K562 (cell line): ENCODE data around the gene PSMC4. TPM values are rescaled to one million over a fixed set of nuclear protein-coding genes. Genes with fewer than 3 reads are reported as not detected.
A peak's percentile ranks its signal among the peaks of the same experiment; 100 is the strongest.

Experiments used
- ETS2 ChIP-seq: IDR thresholded peaks from 2 replicates; pipeline ENCODE4 v1.6.1; 2016; ENCODE audit warnings: borderline replicate concordance, missing genetic modification characterization, mild to moderate bottlenecking, moderate library complexity, missing compliant biosample characterization; ENCODE audit not compliant: poor library complexity, severe bottlenecking
- HNRNPK ChIP-seq: fragments of 200-400 bp; formaldehyde crosslinking; IDR thresholded peaks from one replicate; pipeline ENCODE4 v1.6.1; 2018; ENCODE audit warnings: mild to moderate bottlenecking, low read depth, low read length; ENCODE audit not compliant: poor library complexity, severe bottlenecking
- HNRNPL ChIP-seq: fragments of 200-400 bp; formaldehyde crosslinking; IDR thresholded peaks from 2 replicates; pipeline ENCODE4 v1.6.1; 2017; ENCODE audit warnings: low read depth, mild to moderate bottlenecking, low read length
- IRF2 ChIP-seq: sonication (generic); formaldehyde crosslinking; IDR thresholded peaks from 2 replicates; pipeline ENCODE4 v1.8.1; 2022; ENCODE audit warnings: mild to moderate bottlenecking, missing genetic modification reagents
- NCOR1 ChIP-seq: fragments of 450-650 bp; IDR thresholded peaks from 2 replicates; pipeline ENCODE4 v1.6.1; 2016; ENCODE audit warnings: mild to moderate bottlenecking, moderate library complexity
- POLR2A ChIP-seq: fragments of 450-650 bp; conservative IDR thresholded peaks from 2 replicates; pipeline ENCODE4 v1.6.1; 2016
- RBM14 ChIP-seq: fragments of 200-400 bp; formaldehyde crosslinking; IDR thresholded peaks from 2 replicates; pipeline ENCODE4 v1.6.1; 2018; ENCODE audit warnings: low read depth, mild to moderate bottlenecking, low read length, moderate library complexity, borderline replicate concordance; ENCODE audit not compliant: insufficient read depth
- SETDB1 ChIP-seq: IDR thresholded peaks from one replicate; pipeline ENCODE4 v1.6.1; 2012; ENCODE audit warnings: low read length, control low read depth, inconsistent platforms
- SREBF1 ChIP-seq: fragments of 150-350 bp; IDR thresholded peaks from 2 replicates; pipeline ENCODE4 v1.6.1; 2014; ENCODE audit warnings: antibody characterized with exemption, low read depth, low read length, borderline replicate concordance
- TRIM28 ChIP-seq: fragments of 450-650 bp; IDR thresholded peaks from 2 replicates; pipeline ENCODE4 v1.6.1; 2017
- ZNF217 ChIP-seq: sonication (generic); formaldehyde crosslinking; IDR thresholded peaks from 2 replicates; pipeline ENCODE4 v1.8.0; 2022; ENCODE audit warnings: mild to moderate bottlenecking, missing genetic modification reagents
- polyA plus RNA-seq, 8 experiments: library from polyadenylated mRNA; depleted of rRNA in 4 of 8; stranded (reverse) in 5 of 8; unstranded in 3 of 8; fragments of >200 nt; fragmentation: Nextera tagmentation in 2 of 8; fragmentation: Illumina TruSeq in 1 of 8; extraction: Ambion mirVana in 2 of 8; extraction: Trizol in 1 of 8; gene quantifications; 2 replicates each; pipeline versions ENCODE4 v1.2.1 to v1.2.3, GENCODE V29; 2011 to 2014; ENCODE audit warnings: inconsistent platforms in 1 of 8, missing spikeins in 1 of 8
- total RNA-seq, 7 experiments: library from RNA; depleted of rRNA in 6 of 7; stranded (reverse); fragments of >200 nt in 6 of 7; fragmentation: Illumina TruSeq in 2 of 7; extraction: Trizol in 2 of 7; gene quantifications; 2 replicates each; pipeline versions ENCODE4 v1.2.1 to v1.2.3, GENCODE V29; 2011 to 2021; ENCODE audit warnings: low replicate concordance in 1 of 7
- TF ChIP-seq, protein P1 (sequence below): fragments of 450-650 bp; IDR thresholded peaks from 2 replicates; pipeline ENCODE4 v1.6.1; 2014; ENCODE audit warnings: low read depth, mild to moderate bottlenecking, moderate library complexity, borderline replicate concordance
- TF ChIP-seq, protein P2 (sequence below): sonication (generic); formaldehyde crosslinking; IDR thresholded peaks from 2 replicates; pipeline ENCODE4 v1.8.1; 2022; ENCODE audit warnings: missing genetic modification reagents
- TF ChIP-seq, protein P3 (sequence below), 2 experiments: fragments of 450-650 bp in 1 of 2; sonication (generic) in 1 of 2; formaldehyde crosslinking; conservative IDR thresholded peaks; 2 replicates each; pipeline versions ENCODE4 v1.4.0 to v1.8.1; 2020 to 2022; ENCODE audit warnings: mild to moderate bottlenecking in 1 of 2, missing genetic modification reagents in 1 of 2
- TF ChIP-seq, protein P4 (sequence below): fragments of 450-650 bp; formaldehyde crosslinking; IDR thresholded peaks from 2 replicates; pipeline ENCODE4 v1.4.0; 2020; ENCODE audit warnings: mild to moderate bottlenecking, mixed read lengths
- TF ChIP-seq, protein P5 (sequence below): fragments of 250-450 bp; sonication (Bioruptor Pico); IDR thresholded peaks from 2 replicates; pipeline ENCODE4 v1.8.0; 2021; ENCODE audit warnings: moderate library complexity, mild to moderate bottlenecking, inconsistent platforms
- TF ChIP-seq, protein P6 (sequence below): sonication (generic); formaldehyde crosslinking; IDR thresholded peaks from 2 replicates; pipeline ENCODE4 v1.8.0; 2022; ENCODE audit warnings: mild to moderate bottlenecking, missing genetic modification reagents
- TF ChIP-seq, protein P7 (sequence below): fragments of 450-650 bp; IDR thresholded peaks from 2 replicates; pipeline ENCODE4 v1.6.1; 2018; ENCODE audit warnings: mild to moderate bottlenecking, low read depth; ENCODE audit not compliant: partially characterized antibody

Gene PSMC4
- total and polyA plus RNA-seq, 9 of the 15 experiments (the other 6 are each of a cell fraction or from before 2014, with no cell fraction given) = 45.9 to 475 (median 142) TPM

DNA sequence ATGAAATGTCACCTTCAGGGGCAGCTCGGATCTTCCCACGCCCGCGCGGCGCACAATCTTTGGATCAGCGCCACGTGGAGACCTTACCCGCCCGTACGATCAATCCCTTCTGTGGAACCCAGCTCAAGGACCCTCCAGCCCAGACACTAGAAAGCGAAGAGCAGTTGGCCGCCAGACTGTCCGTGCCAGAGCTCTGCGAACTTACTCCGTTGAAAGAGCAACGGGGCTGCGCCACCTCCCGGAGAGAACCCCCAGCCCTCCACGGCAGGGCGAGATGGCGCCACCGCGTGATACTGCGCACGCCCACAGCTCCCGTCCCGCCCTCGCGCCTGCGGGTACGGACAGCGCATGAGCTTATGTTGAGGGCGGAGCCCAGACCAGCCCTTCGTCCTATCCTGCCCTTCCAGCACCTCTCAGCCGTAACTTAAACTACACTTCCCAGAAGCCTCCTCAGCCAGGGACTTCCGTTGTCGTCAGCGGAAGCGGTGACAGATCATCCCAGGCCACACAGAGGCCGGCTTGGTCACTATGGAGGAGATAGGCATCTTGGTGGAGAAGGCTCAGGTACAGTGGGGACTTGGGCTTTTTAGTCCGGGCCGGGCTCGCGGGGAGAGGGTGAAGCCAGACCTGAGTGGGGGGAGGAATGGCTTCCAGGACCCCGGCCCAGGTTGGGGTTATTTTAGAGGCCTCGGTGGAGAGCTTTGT is at the start of gene PSMC4 (continued):
- TF ChIP-seq TRIM28 (peak; percentile 71; the same call in 1 of the 2 replicates), RBM14 (no peak), ZNF217 (CRISPR knock-in tag) (no peak), SREBF1 (peak; percentile 61; the same call in 1 of the 2 replicates), NCOR1 (no peak), SETDB1 (no peak), POLR2A (peak; percentile 94), ETS2 (tag) (no peak), HNRNPK (no peak), HNRNPL (no peak), IRF2 (CRISPR knock-in tag) (no peak)
- TF ChIP-seq, protein P1, sequence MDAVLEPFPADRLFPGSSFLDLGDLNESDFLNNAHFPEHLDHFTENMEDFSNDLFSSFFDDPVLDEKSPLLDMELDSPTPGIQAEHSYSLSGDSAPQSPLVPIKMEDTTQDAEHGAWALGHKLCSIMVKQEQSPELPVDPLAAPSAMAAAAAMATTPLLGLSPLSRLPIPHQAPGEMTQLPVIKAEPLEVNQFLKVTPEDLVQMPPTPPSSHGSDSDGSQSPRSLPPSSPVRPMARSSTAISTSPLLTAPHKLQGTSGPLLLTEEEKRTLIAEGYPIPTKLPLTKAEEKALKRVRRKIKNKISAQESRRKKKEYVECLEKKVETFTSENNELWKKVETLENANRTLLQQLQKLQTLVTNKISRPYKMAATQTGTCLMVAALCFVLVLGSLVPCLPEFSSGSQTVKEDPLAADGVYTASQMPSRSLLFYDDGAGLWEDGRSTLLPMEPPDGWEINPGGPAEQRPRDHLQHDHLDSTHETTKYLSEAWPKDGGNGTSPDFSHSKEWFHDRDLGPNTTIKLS = peak; percentile 91
- TF ChIP-seq, protein P2, sequence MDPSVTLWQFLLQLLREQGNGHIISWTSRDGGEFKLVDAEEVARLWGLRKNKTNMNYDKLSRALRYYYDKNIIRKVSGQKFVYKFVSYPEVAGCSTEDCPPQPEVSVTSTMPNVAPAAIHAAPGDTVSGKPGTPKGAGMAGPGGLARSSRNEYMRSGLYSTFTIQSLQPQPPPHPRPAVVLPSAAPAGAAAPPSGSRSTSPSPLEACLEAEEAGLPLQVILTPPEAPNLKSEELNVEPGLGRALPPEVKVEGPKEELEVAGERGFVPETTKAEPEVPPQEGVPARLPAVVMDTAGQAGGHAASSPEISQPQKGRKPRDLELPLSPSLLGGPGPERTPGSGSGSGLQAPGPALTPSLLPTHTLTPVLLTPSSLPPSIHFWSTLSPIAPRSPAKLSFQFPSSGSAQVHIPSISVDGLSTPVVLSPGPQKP (CRISPR knock-in tag) = no peak
- TF ChIP-seq, protein P3, sequence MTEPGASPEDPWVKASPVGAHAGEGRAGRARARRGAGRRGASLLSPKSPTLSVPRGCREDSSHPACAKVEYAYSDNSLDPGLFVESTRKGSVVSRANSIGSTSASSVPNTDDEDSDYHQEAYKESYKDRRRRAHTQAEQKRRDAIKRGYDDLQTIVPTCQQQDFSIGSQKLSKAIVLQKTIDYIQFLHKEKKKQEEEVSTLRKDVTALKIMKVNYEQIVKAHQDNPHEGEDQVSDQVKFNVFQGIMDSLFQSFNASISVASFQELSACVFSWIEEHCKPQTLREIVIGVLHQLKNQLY (CRISPR knock-in tag; conservative IDR thresholded peaks at IDR 0.05) = peak in 1 of 2 experiments; percentile 58; a peak in 1 of 4 replicates
- TF ChIP-seq, protein P4, sequence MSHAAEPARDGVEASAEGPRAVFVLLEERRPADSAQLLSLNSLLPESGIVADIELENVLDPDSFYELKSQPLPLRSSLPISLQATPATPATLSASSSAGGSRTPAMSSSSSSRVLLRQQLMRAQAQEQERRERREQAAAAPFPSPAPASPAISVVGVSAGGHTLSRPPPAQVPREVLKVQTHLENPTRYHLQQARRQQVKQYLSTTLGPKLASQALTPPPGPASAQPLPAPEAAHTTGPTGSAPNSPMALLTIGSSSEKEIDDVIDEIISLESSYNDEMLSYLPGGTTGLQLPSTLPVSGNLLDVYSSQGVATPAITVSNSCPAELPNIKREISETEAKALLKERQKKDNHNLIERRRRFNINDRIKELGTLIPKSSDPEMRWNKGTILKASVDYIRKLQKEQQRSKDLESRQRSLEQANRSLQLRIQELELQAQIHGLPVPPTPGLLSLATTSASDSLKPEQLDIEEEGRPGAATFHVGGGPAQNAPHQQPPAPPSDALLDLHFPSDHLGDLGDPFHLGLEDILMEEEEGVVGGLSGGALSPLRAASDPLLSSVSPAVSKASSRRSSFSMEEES (CRISPR knock-in tag) = no peak
- TF ChIP-seq, protein P5, sequence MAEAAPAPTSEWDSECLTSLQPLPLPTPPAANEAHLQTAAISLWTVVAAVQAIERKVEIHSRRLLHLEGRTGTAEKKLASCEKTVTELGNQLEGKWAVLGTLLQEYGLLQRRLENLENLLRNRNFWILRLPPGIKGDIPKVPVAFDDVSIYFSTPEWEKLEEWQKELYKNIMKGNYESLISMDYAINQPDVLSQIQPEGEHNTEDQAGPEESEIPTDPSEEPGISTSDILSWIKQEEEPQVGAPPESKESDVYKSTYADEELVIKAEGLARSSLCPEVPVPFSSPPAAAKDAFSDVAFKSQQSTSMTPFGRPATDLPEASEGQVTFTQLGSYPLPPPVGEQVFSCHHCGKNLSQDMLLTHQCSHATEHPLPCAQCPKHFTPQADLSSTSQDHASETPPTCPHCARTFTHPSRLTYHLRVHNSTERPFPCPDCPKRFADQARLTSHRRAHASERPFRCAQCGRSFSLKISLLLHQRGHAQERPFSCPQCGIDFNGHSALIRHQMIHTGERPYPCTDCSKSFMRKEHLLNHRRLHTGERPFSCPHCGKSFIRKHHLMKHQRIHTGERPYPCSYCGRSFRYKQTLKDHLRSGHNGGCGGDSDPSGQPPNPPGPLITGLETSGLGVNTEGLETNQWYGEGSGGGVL (CRISPR knock-in tag) = no peak
- TF ChIP-seq, protein P6, sequence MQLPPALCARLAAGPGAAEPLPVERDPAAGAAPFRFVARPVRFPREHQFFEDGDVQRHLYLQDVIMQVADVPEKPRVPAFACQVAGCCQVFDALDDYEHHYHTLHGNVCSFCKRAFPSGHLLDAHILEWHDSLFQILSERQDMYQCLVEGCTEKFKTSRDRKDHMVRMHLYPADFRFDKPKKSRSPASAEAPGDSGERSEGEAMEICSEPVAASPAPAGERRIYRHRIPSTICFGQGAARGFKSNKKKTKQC (CRISPR knock-in tag) = peak; percentile 92
- TF ChIP-seq, protein P7, sequence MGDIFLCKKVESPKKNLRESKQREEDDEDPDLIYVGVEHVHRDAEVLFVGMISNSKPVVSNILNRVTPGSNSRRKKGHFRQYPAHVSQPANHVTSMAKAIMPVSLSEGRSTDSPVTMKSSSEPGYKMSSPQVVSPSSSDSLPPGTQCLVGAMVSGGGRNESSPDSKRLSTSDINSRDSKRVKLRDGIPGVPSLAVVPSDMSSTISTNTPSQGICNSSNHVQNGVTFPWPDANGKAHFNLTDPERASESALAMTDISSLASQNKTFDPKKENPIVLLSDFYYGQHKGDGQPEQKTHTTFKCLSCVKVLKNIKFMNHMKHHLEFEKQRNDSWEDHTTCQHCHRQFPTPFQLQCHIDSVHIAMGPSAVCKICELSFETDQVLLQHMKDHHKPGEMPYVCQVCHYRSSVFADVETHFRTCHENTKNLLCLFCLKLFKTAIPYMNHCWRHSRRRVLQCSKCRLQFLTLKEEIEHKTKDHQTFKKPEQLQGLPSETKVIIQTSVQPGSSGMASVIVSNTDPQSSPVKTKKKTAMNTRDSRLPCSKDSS = no peak
